ENCODE measurements around the gene HSFX3. TPM values are rescaled to one million over a fixed set of nuclear protein-coding genes. Genes with fewer than 3 reads are reported as not detected.
A peak's percentile ranks its signal among the peaks of the same experiment; 100 is the strongest.
"Not testable (repeated sequence)": the region's sequence is repeated elsewhere in the genome, so short reads cannot be mapped to it uniquely, and the experiment has no call there.

Gene HSFX3
- total and polyA plus RNA-seq, 7 experiments from 2014 or later = not detected

DNA sequence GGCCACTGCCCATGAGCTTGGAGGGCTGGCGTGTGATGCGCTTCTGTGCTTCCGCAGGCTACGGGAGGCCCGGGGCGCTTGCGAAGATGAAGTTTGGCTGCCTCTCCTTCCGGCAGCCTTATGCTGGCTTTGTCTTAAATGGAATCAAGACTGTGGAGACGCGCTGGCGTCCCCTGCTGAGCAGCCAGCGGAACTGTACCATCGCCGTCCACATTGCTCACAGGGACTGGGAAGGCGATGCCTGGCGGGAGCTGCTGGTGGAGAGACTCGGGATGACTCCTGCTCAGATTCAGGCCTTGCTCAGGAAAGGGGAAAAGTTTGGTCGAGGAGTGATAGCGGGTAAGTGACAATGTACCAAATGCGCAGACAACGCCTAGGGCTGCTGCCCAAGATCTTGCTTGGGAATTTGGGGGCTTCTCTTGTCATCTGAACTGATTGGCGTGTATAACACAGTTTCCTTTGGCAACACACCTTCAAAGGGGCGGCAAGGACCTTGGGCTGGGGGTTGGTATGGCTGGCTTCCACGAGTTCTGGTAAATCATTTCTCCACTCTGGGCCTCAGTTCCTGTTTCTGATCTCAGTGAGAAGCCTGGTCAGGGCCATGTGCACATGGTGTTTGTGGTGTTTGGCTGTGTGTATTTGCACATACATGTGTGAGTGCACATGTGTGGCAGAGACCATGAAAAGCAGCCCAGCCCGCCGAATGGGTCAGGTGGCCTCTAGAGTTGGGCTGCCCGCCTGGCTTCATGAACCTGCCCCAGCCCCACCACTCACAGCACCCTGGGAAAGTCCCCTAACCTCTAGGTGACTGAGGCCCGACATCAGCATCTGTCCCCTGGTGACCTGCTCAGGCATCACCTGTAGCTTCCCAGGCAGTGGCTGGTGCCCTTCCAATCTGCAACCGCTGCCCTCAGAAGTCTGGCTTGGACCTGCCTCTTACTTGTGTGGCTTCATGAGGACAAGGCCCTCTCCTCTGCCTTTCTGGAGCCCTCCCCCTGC lies 3.9 kb downstream of the HSFX3 start:
- H3K27ac Mint-ChIP-seq = peak overlapping the region in 1 of 9 donors; percentile 38
- H3K9me3 Mint-ChIP-seq; DNase-seq; H3K27me3 Mint-ChIP-seq; H3K4me3 Mint-ChIP-seq; H3K4me3 ChIP-seq (ENCODE audit: low read length); H3K4me1 Mint-ChIP-seq; H3K27me3 ChIP-seq (ENCODE audit: control insufficient read depth in 2 of 2, insufficient read depth in 2 of 2, low read length in 2 of 2); H3K36me3 ChIP-seq (ENCODE audit: control insufficient read depth in 2 of 3, insufficient read depth in 3 of 3, low read length in 3 of 3); H3K4me1 ChIP-seq (ENCODE audit: control insufficient read depth in 2 of 2, insufficient read depth in 2 of 2, low read length in 2 of 2); POLR2A ChIA-PET; CTCF ChIA-PET; H3K27ac ChIP-seq (ENCODE audit: low read depth, low read length); H3K36me3 Mint-ChIP-seq; ATAC-seq; H3K9me3 ChIP-seq (ENCODE audit: control insufficient read depth in 2 of 3, low read length in 3 of 3): not testable (repeated sequence)
- intact Hi-C loops (cut with micrococcal nuclease) = loop anchor here in 1 of 2 donors (10.0 kb wide), 5 partner anchors 89 to 1849 kb away; partner anchors contain the start of genes CD99L2, MAMLD1, MTMR1 and TMEM185A

DNA sequence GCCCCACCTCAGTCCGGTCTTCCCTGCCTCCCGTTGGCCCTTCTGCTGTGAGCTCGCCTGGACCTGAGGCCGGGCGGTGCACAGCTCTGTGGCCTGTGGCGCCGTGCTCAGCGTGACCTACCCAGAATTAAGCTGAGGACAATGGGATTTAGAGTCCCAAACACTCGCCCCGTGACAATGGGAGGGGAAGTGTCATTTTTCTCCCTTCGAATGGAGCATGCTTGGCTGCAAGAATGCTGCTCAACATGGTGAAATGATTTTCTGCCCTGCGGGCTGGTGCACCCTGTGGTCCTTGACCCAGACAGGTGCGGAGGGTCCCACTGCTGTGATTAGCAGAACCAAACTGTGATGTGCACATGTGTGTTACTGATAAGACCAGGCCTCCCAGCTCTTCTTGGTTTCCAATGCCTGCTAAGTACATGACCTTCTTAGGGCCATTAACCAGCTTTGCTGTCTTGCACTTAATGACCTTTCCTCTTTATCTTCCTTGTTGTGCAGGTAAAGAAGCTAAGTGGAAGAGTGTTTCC lies 8.1 kb downstream of the HSFX3 start:
- Histone ChIP-seq H3K4me3 (ENCODE audit: low read length) (peak overlapping the region; percentile 83), H3K9me3 (ENCODE audit: control insufficient read depth in 2 of 3, low read length in 3 of 3) (no peaks in the 10 kb centered on the region), H3K36me3 (ENCODE audit: control insufficient read depth in 2 of 3, insufficient read depth in 3 of 3, low read length in 3 of 3) (no peaks in the 10 kb centered on the region), H3K27me3 (ENCODE audit: control insufficient read depth in 2 of 2, insufficient read depth in 2 of 2, low read length in 2 of 2) (no peaks in the 10 kb centered on the region), H3K27ac (ENCODE audit: low read depth, low read length) (peak overlapping the region; percentile 100), H3K4me1 (ENCODE audit: control insufficient read depth in 2 of 2, insufficient read depth in 2 of 2, low read length in 2 of 2) (peaks cover 3 to 5% of the 10 kb centered on the region in 2 donors)
- DNase-seq = no peak
- no peak for ATAC-seq
- intact Hi-C loops (cut with micrococcal nuclease) = loop anchor here (5.0 to 10.0 kb wide), 8 partner anchors 91 to 1853 kb away; partner anchors contain the start of genes TMEM185A (in 2 of the 2), CD99L2 (in 1 of the 2), FMR1 (in 1 of the 2) and MAMLD1 (in 1 of the 2)
- H3K36me3 Mint-ChIP-seq = peaks cover 0 to 3% (median 0%) of the 10 kb centered on the region in 5 donors
- H3K27ac Mint-ChIP-seq = peak overlapping the region; percentile 72 to 100 (median 100)
- peaks cover 0 to 3% (median 0%) of the 10 kb centered on the region in 11 donors for H3K9me3 Mint-ChIP-seq
- H3K4me1 Mint-ChIP-seq = peaks cover 0 to 16% (median 2%) of the 10 kb centered on the region in 7 donors
- H3K27me3 Mint-ChIP-seq = no peaks in the 10 kb centered on the region
- peak overlapping the region; percentile 74 to 99 (median 96) for H3K4me3 Mint-ChIP-seq
- POLR2A ChIA-PET = interaction anchor here (3.5 kb wide), 1 partner anchor 37 kb away, joined by 33 read pairs; the partner anchor contains the start of gene IDS
- CTCF ChIA-PET = interaction anchor here (3.1 kb wide), 1 partner anchor 29 kb away, joined by 29 read pairs; no protein-coding TSS in a partner anchor

DNA sequence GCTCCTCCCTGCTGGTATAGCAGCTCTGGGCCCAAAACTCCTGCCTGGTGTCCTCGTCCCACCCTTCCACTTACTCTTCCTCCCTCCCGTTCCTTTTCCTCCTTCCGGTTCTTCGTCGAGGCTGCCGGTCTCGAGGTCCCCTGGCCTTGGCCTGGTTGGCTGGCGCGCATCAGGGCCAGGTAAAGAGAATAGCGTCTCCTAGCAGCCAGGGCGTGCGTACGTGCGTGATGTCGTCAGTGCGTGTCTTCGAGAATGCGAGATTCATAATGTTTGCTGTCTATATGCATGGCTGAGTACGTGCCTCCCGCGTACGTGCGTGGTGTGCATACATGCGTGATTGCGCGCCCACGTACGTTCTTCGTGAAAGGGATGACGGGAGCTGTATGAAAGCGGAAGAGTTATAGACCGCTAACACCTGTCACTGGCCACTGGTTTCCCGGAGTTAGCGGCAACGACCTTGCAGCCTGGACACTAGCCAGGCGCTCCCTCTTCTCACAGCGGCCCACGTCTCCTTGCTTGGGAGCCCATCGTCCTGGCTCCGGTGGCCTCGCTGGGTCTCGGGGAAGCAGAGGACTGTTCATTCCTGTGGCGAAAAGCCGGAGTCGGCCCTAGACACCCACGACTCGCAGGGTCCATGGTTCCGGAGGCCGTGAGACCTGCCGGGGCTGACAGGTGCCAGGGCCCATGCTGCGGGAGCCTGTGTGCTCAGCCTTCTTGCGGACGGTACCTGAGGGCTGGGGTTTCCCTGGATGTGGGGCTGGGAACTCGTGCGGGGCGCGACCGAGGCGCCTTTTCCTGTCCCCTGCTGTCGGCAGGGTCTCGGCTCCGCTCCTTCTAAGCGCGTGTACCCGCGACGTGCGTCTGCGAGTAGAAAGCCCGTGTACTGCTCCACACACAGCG lies 8.9 kb downstream of the HSFX3 start, which contains the start of gene EOLA1:
Gene EOLA1, plus strand, starts transcription at position 392 of the 900 bp plus-strand sequence. CDS start 4,619 bp downstream, outside the sequence.
- H3K4me3 ChIP-seq (ENCODE audit: low read length) = peak within 1 kb of the TSS; percentile 83
- H3K36me3 Mint-ChIP-seq = peaks cover 0 to 3% (median 0%) of the 10 kb centered on the region in 5 donors
- intact Hi-C loops (cut with micrococcal nuclease) = loop anchor here (1.0 to 10.0 kb wide), 13 partner anchors 14 to 1854 kb away; partner anchors contain the start of genes FMR1 (in 2 of the 2), MTM1 (in 2 of the 2), TMEM185A (in 2 of the 2) and CD99L2 (in 1 of the 2)
- peaks cover 0 to 3% (median 0%) of the 10 kb centered on the region in 11 donors for H3K9me3 Mint-ChIP-seq
- peak within 1 kb of the TSS; percentile 96 to 100 (median 100) for H3K27ac Mint-ChIP-seq
- peaks cover 0 to 3% (median 0%) of the 10 kb centered on the region in 3 experiments for H3K36me3 ChIP-seq (ENCODE audit: control insufficient read depth in 2 of 3, insufficient read depth in 3 of 3, low read length in 3 of 3)
- peaks cover 0 to 15% (median 2%) of the 10 kb centered on the region in 7 donors for H3K4me1 Mint-ChIP-seq
- peak within 1 kb of the TSS; percentile 100 for H3K27ac ChIP-seq (ENCODE audit: low read depth, low read length)
- peak; percentile 76 for ATAC-seq
- H3K27me3 ChIP-seq (ENCODE audit: control insufficient read depth in 2 of 2, insufficient read depth in 2 of 2, low read length in 2 of 2) = no peaks in the 10 kb centered on the region
- H3K9me3 ChIP-seq (ENCODE audit: control insufficient read depth in 2 of 3, low read length in 3 of 3) = no peaks in the 10 kb centered on the region
- ChIA-PET CTCF (interaction anchor here (0.7 to 3.1 kb wide), 6 partner anchors 11 to 399 kb away, joined by 3 to 29 read pairs (median 6); no protein-coding TSS in a partner anchor), POLR2A (interaction anchor here (2.0 to 3.5 kb wide), 5 partner anchors 12 to 398 kb away, joined by 9 to 35 read pairs (median 18); partner anchors contain the start of genes EOLA2 and IDS)
- peak within 1 kb of the TSS; percentile 74 to 99 (median 96) for H3K4me3 Mint-ChIP-seq
- peak; percentile 61 to 94 (median 90) for DNase-seq
- peaks cover 3 to 5% of the 10 kb centered on the region in 2 donors for H3K4me1 ChIP-seq (ENCODE audit: control insufficient read depth in 2 of 2, insufficient read depth in 2 of 2, low read length in 2 of 2)
- H3K27me3 Mint-ChIP-seq = no peaks in the 10 kb centered on the region

DNA sequence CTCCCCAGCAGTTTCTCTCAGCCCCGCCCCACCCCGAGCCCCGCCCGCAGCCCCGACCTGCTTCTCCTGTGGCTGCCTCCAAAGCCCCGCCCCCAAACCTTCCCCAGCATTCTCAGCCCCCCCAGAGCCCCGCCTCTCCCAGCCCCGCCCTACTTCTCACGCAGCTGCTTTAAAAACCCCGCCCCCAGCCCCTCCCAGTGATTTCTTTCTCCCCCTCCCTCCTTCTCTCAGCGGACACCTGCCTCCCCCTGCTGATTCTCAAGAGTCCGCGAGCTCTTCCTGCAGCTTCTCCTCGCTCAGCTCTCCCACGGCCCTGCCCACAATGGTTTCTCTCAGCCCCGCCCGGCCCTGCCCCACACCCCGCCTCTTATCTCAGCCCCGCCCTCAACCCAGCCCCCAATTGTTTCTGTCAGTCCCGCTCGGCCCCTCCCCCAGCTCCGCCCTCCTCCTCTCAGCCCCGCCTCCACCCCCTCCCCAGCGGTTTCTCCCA lies 9.5 kb downstream of the HSFX3 start:
- Mint-ChIP-seq H3K9me3 (peaks cover 0 to 6% (median 0%) of the 10 kb centered on the region in 11 donors), H3K4me3 (peak overlapping the region; percentile 74 to 99 (median 96)), H3K27me3 (no peaks in the 10 kb centered on the region), H3K4me1 (peaks cover 0 to 17% (median 4%) of the 10 kb centered on the region in 7 donors), H3K27ac (peak overlapping the region; percentile 96 to 100 (median 100)), H3K36me3 (peaks cover 0 to 3% (median 0%) of the 10 kb centered on the region in 5 donors)
- DNase-seq = peak; percentile 65 to 92 (median 84)
- Histone ChIP-seq H3K36me3 (ENCODE audit: control insufficient read depth in 2 of 3, insufficient read depth in 3 of 3, low read length in 3 of 3) (peaks cover 0 to 4% (median 0%) of the 10 kb centered on the region in 3 experiments), H3K27ac (ENCODE audit: low read depth, low read length) (peak overlapping the region; percentile 100), H3K4me3 (ENCODE audit: low read length) (peak overlapping the region; percentile 83), H3K27me3 (ENCODE audit: control insufficient read depth in 2 of 2, insufficient read depth in 2 of 2, low read length in 2 of 2) (no peaks in the 10 kb centered on the region), H3K4me1 (ENCODE audit: control insufficient read depth in 2 of 2, insufficient read depth in 2 of 2, low read length in 2 of 2) (peaks cover 3 to 5% of the 10 kb centered on the region in 2 donors), H3K9me3 (ENCODE audit: control insufficient read depth in 2 of 3, low read length in 3 of 3) (no peaks in the 10 kb centered on the region)
- POLR2A ChIA-PET = interaction anchor here (1.1 to 3.5 kb wide), 6 partner anchors 11 to 399 kb away, joined by 4 to 35 read pairs (median 15); partner anchors contain the start of genes EOLA2 and IDS
- CTCF ChIA-PET = interaction anchor here (0.7 to 3.1 kb wide), 6 partner anchors 10 to 399 kb away, joined by 3 to 29 read pairs (median 6); no protein-coding TSS in a partner anchor
- peak; percentile 75 for ATAC-seq
- intact Hi-C loops (cut with micrococcal nuclease) = loop anchor here (1.0 to 10.0 kb wide), 13 partner anchors 13 to 1855 kb away; partner anchors contain the start of genes FMR1 (in 2 of the 2), MTM1 (in 2 of the 2), TMEM185A (in 2 of the 2) and CD99L2 (in 1 of the 2)
